Measurements from ENCODE around the gene CCDC90B. TPM values are rescaled to one million over a fixed set of nuclear protein-coding genes. Genes with fewer than 3 reads are reported as not detected.

The CCDC90B gene
- total and polyA plus RNA-seq, 2 of the 13 experiments (the other 11 are each of a cell fraction or from before 2014, with no cell fraction given), result 17.1 to 46.1 TPM

DNA sequence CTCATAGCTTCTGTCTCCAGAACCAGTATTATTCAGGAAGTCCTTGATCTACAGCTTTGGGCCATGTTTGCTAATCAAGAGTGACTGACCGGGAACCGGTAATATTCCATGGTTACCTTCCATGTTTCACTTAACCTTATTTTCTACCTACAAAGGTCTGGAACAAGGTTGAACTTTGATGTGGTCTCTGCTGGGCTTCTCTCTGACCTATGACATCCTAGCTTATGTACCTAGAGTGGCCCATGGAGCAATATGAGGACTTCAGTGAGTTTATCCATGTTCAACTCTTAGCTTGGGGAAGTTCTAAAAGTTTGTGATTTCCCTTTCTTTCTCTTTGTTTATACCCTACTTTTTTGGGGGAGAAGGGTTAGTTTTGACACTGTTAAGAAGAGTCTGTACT, 33.2 kb downstream of the CCDC90B start (continued):
- TF ChIP-seq MLXIP (CRISPR knock-in tag; IDR thresholded peaks at IDR 0.05; ENCODE audit: borderline replicate concordance) (no peak), NONO (IDR thresholded peaks at IDR 0.05) (no peak), NONO (CRISPR knock-in tag; conservative IDR thresholded peaks at IDR 0.05) (no peak), ZSCAN12 (CRISPR knock-in tag; IDR thresholded peaks at IDR 0.05) (no peak), ZNF781 (CRISPR knock-in tag; IDR thresholded peaks at IDR 0.05; ENCODE audit: borderline replicate concordance, not compliant biosample characterization) (no peak), ZNF496 (CRISPR knock-in tag; IDR thresholded peaks at IDR 0.05; ENCODE audit: insufficient replicate concordance) (no peak), GTF3A (CRISPR knock-in tag; conservative IDR thresholded peaks at IDR 0.05) (no peak), NFE2L1 (CRISPR knock-in tag; IDR thresholded peaks at IDR 0.05; ENCODE audit: borderline replicate concordance) (no peak), ZNF615 (CRISPR knock-in tag; IDR thresholded peaks at IDR 0.05; ENCODE audit: borderline replicate concordance) (no peak), FOXA1 (IDR thresholded peaks at IDR 0.05) (peak; percentile 64), FOXA1 (CRISPR knock-in tag; IDR thresholded peaks at IDR 0.05) (peak; percentile 82), YEATS4 (CRISPR knock-in tag; IDR thresholded peaks at IDR 0.05; ENCODE audit: borderline replicate concordance) (no peak), ZNF619 (CRISPR knock-in tag; IDR thresholded peaks at IDR 0.05) (no peak), ZFX (CRISPR knock-in tag; IDR thresholded peaks at IDR 0.05; ENCODE audit: low read depth) (peak; percentile 25; the same call in 1 of the 2 replicates), ZFP36 (IDR thresholded peaks at IDR 0.05; ENCODE audit: borderline replicate concordance, low read depth, low read length, partially characterized antibody) (no peak), MXD1 (CRISPR knock-in tag; IDR thresholded peaks at IDR 0.05) (no peak), AHR (CRISPR knock-in tag; IDR thresholded peaks at IDR 0.05) (no peak), ZNF512B (CRISPR knock-in tag; IDR thresholded peaks at IDR 0.05; ENCODE audit: borderline replicate concordance) (no peak), POLR2G (IDR thresholded peaks at IDR 0.05; ENCODE audit: low read depth, low read length) (no peak), HNRNPUL1 (IDR thresholded peaks at IDR 0.05; ENCODE audit: low read depth, low read length) (no peak), SNRNP70 (IDR thresholded peaks at IDR 0.05; ENCODE audit: low read depth, low read length) (no peak), HOXA3 (CRISPR knock-in tag; IDR thresholded peaks at IDR 0.05) (peak; percentile 57; the same call in 1 of the 2 replicates), KMT2B (CRISPR knock-in tag; IDR thresholded peaks at IDR 0.05) (no peak), ZNF460 (CRISPR knock-in tag; IDR thresholded peaks at IDR 0.05; ENCODE audit: borderline replicate concordance) (no peak)
- TF ChIP-seq, protein P1, sequence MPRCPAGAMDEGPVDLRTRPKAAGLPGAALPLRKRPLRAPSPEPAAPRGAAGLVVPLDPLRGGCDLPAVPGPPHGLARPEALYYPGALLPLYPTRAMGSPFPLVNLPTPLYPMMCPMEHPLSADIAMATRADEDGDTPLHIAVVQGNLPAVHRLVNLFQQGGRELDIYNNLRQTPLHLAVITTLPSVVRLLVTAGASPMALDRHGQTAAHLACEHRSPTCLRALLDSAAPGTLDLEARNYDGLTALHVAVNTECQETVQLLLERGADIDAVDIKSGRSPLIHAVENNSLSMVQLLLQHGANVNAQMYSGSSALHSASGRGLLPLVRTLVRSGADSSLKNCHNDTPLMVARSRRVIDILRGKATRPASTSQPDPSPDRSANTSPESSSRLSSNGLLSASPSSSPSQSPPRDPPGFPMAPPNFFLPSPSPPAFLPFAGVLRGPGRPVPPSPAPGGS (CRISPR knock-in tag; IDR thresholded peaks at IDR 0.05), result no peak

Measured in HepG2 (cell line).